ENCODE results near the gene FZD1.
A peak's percentile ranks its signal among the peaks of the same experiment; 100 is the strongest.

The FZD1 gene

GRCh38 chr7:91264046-91264923, at the start of gene FZD1:
Gene FZD1 (plus strand): TSS chr7:91264433. CDS start chr7:91264881, 448 bp downstream.
- peak; percentile 97 for DNase-seq

DNA sequence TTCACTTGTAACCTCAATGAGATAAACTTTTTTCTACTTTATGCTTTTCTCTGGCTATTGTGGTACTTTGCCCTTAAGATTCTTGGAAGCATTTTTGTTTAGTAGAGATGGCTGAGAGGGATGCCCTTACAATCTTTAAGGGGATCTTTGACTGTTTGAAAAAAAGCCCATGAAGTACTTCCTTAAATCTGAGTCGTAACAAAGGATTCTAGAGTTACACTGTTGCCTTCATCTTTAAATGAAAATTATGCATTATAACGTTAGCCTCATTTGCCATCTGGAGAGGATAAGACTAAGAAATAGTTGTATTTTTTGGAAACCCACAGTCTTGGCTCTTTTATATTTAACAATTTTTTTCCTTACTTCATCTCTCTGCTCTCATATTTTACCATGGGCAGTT, 37.8 kb upstream of the FZD1 start:
- no peak for DNase-seq

DNA sequence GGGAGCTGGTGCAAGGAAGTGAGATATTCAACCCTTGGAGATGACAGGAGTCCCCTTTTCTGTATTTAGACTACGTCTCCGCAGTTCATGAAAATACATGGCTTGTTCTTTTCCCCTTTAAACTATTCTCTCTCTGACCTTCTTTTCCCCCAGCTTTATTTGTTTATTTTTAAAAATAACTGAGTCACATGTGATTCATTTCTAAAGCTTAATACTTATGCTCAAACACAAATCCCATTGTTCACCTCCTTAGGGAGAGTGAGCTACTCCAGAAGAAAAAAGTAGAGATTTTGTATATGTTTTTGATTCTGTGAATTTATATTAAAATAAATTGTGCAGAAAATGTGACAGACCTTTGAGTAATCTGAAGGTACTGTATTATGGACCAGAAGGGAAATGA, 35.9 kb upstream of the FZD1 start:
- DNase-seq = no peak

DNA sequence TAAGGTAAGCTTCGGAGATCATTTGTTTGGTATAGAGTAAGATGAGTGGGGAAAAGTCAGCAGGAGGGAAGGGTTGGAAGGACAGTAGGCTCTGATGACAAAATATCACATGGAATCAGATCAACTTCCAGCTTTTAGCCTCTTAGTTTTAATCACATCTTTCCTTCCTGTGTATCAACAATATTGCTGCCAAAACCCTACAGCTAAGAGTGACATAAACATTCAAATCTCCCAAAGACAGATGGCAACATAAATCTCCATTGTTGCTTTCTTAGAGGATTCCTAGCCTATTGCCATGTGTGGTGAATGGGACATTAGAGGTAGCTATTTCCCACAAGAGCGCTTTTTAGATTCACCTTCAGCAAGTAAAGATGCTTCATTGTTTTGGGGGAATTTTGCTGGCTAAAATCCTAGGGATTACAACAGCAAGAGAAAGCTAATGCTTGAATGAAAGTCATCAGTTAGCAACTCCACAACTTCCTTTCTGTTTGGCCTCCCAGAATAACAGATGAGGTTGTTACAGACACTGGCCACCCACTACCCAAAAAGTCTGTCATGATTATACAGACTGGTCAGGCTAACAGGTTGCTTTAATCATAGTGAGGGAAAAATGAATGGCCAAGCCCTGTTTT, 35.2 kb upstream of the FZD1 start:
- DNase-seq = no peak

DNA sequence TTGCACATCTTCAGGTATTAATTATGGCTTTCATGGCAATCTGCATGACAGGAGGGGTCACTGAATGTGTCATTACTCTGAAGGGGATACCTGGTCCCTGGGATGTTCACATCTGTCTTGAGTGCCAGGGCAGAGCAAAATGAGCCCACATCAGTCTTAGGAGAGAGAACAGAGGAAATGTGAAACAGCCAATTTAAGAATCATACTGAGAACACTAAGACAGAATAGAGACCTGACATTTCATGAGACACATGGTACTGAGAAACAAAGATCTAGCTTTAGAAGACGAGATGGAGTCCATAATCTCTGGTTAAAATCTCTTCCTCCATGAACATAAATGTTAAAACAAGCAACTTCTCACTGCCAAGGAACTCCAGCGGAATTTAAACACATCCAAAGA, 34.1 kb upstream of the FZD1 start:
- no peak for DNase-seq

GRCh38 chr7:91230503-91230902, 33.7 kb upstream of the FZD1 start:
- DNase-seq = no peak

DNA sequence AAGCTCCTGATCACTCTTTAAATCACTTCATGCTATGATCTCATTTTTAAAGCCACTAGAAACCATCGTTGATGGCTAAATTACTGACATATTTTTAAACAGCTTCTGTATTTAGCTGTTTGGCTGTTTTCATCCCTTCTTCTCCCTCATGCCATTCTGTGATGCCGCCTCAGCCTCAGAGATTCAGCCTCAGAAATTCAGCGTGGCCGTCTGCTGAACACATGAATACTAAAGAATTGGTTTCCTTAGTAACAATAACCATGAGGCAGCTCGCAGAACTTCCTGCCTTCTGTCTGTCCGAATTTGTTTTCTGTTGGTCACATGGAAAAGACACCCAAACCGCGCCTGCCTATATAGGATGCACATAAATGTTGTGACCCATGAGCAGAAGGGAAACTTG, 31.0 kb upstream of the FZD1 start:
- DNase-seq = no peak

- no peak for DNase-seq
Observed at GRCh38 chr7:91235211-91235832, 28.9 kb upstream of the FZD1 start.

- no peak for DNase-seq
Observed at GRCh38 chr7:91239171-91239604, 25.0 kb upstream of the FZD1 start.

DNA sequence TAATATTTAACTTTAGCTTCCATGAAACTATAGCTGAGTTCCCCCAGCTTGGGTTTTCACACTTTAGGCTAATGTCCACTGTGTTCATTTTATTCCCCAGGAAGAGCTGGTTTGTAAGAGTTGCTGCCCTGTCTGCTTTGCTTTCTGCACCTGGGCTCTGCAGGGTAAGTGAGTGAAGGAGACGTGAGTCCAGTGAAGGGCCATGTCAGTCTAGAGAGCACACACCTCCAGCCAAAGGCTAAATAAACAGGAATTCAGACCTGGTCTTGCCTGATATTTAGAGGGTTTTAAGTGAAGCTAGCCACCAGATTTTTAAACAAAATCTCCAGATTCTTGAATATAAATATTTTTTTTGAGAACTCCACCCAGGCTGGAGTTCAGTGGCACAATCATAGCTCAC, 24.5 kb upstream of the FZD1 start:
- DNase-seq = no peak

GRCh38 chr7:91240376-91240941, 23.8 kb upstream of the FZD1 start:
- no peak for DNase-seq

DNA sequence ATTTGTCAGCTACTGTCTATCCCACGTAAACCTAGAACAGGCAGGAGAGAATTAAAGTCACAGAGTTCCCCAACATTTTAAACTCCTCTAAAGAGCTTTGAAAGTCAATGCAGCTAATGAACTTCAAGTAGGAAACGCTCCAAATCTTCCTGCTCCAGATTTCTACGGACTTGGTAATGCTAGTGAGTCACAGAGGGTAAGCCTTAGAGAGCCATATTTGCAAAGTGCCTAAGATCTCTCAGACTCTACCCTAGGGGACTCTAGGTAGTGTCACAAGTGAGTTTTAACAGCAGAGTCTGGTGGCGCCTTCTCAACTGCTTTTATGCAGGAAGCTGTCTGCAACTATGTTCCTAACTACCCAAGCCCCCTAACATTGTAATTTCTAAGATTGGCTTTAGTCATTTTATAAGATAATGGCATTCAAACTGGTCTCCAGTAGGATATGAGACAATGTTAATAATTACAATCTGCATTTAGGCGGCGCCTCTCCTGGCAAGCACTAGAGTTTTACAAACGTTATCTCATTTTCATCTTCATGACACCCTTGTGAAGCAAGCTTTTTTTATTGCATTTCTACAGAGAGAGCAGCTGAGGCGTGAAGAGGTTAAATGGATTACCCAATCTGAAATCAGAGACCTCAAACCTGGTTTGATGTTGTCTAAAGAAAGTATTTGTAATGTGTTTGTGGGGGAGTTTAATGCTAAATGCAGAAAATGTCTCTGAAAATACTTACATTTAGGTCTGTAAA, 22.0 kb upstream of the FZD1 start:
- DNase-seq = peak; percentile 96

GRCh38 chr7:91243591-91244301, 20.5 kb upstream of the FZD1 start:
- DNase-seq = peak; percentile 93

- no peak for DNase-seq
Observed at GRCh38 chr7:91247500-91247899, 16.7 kb upstream of the FZD1 start.

DNA sequence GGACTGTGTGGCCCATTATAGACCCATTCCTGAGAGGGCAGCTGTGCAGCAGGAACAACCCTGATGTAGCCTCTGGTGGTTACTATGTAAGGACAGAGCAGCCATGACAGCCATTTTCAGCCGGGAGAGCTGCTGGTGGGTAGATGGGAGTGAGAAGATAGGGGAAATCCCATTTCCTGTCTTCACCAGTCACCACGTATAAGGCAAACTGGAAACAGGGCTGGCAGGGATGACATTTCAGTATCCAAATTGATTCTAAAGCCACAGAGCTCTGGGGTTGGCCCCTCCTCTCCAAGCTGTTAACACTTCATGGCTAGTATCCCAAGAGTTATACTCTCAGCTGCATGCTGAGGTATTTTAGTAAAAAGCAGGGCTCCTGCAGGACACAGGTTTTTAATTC, 15.2 kb upstream of the FZD1 start:
- no peak for DNase-seq

DNA sequence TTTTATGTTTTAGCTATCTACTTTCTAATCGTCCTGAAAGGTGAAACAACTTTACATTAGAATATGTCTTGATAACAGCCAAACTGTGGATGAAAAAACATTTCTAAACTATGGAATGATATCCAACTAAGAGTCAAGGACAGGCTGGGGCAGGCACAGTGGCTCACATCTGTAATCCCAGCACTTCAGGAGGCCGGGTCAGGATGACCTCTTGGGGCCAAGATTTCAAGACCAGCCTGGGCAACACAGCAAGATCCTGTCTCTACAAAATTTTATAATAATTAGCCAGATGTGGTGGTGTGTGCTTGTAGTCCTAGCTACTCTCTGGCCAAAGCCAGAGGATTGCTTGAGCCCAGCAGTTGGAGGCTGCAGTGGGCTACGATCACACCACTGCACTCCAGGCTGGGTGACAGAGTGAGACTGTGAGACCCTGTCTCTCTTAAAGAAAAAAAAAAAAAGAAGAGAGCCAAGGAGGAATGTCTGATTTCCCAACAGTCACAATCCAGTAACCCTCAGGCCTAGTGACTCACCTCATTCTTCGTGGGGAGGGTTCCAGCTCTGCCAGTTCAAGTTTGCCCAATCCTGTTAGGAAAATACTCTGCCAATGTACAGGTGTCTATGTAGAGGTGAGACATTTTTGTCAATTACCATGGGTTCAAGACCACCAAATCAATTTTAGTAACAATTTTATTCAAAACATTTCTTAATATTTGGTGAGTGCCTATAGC, 14.6 kb upstream of the FZD1 start:
- DNase-seq = no peak

DNA sequence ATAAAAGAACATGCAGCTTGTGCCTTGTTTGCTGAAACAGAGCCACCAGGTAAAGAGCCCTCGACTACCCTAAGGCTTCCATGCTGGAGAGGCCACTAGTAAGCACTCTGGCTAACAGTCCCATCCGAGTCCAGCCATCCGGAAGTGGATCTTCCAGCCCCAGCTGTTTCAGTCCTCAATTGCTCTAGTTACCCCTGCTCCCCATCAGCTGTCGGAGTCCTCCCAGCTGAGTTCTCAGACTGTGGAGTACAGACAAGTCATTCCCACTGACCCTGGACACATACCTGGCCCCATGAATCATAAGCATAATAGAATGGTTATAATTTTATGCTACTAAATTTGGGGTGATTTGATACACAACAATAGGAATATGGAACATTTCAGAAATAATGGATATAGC, 13.5 kb upstream of the FZD1 start:
- no peak for DNase-seq

GRCh38 chr7:91251877-91252276, 12.4 kb upstream of the FZD1 start:
- DNase-seq = no peak

- no peak for DNase-seq
Observed at GRCh38 chr7:91263384-91264045, 718 bp upstream of the FZD1 start.

DNA sequence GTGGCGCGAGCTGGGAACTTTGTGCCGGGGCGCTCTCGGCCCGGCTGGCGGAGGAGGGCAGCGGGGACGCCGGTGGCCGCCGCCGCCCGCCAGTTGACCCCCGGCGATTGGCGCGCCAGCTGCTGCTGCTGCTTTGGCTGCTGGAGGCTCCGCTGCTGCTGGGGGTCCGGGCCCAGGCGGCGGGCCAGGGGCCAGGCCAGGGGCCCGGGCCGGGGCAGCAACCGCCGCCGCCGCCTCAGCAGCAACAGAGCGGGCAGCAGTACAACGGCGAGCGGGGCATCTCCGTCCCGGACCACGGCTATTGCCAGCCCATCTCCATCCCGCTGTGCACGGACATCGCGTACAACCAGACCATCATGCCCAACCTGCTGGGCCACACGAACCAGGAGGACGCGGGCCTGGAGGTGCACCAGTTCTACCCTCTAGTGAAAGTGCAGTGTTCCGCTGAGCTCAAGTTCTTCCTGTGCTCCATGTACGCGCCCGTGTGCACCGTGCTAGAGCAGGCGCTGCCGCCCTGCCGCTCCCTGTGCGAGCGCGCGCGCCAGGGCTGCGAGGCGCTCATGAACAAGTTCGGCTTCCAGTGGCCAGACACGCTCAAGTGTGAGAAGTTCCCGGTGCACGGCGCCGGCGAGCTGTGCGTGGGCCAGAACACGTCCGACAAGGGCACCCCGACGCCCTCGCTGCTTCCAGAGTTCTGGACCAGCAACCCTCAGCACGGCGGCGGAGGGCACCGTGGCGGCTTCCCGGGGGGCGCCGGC, 870 bp downstream of the FZD1 start:
- DNase-seq = peak; percentile 46
